ENCODE results near the gene TAF11L3.
"Not testable (repeated sequence)": the region's sequence is repeated elsewhere in the genome, so short reads cannot be mapped to it uniquely, and the experiment has no call there.

TAF11L3 gene

DNA sequence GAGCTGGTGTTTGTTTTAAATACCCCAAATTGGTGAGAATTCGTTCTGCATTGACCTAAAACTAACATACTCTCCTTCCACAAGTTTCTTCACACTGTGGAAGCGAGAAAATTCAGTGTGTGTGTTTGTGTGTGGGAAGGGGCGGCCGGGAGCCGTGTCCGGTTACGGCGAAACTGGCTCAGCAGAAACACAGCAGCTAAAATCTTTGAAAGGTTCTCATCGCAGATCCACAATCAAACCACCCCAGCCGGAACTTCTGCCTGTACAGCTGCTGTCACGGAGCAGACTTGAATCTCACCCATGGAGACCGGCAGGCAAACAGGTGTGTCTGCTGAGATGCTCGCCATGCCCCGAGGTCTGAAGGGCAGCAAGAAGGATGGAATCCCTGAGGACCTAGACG is at the start of gene TAF11L3:
Gene TAF11L3, plus strand, starts transcription at position 301 of the 400 bp plus-strand sequence.
- DNase-seq (ENCODE audit: low read depth in 2 of 2): not testable (repeated sequence)

DNA sequence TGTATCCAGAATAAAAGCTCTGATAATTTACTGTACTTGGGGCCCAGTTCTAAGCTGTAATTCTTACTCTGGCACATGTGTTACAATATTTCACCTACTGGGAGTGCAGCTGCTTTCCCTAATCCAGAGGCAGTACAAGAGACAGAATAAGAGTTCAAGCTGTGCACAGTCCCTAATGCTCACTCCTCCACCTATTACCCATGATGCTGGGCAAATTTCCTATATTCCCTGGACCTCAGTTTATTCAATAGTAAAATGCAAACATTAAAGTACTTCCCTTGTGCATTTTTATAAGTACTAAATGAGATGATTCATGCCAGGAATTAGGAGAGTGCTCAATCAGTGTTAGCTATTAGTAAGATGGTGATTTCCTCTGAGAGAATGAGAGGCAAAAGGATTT is 48.1 kb upstream of the TAF11L3 start:
- DNase-seq (ENCODE audit: low read depth in 2 of 2): no peak

DNA sequence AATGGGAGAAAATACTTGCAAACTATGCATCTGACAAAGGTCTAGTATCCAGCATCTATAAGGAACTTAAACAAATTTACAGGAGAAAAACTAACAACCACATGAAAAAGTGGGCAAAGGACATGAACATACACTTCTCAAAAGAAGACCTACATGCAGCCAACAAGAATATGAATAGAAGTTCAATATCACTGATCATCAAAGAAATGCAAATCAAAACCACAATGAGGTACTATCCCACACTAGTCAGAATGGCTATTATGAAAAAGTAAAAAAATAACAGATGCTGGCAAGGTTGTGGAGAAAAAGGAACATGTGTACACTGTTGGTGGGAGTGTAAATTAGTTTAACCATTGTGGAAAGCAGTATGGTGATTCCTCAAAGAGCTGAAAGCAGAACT is 43.1 kb upstream of the TAF11L3 start:
- DNase-seq (ENCODE audit: low read depth in 2 of 2): not testable (repeated sequence)

DNA sequence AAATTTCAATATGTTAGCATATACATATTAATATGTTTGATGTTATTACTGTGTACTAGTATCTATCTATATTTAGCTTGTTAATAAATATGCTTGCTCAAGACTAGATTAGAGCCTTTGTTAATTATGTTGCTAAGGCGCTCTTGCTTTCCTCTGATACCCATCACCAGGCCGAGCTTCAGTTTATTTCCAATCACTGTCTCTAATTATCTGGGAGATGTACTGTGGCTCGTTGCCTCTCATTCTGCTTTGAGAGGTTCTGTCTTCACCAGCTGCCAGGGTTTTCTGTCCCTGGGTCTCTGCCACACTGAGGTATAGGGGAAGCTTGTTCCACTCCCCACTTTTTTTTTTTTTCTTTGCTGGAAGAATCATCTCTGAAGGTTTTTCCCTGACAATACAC is 41.1 kb upstream of the TAF11L3 start:
- no peak for DNase-seq (ENCODE audit: low read depth in 2 of 2)

DNA sequence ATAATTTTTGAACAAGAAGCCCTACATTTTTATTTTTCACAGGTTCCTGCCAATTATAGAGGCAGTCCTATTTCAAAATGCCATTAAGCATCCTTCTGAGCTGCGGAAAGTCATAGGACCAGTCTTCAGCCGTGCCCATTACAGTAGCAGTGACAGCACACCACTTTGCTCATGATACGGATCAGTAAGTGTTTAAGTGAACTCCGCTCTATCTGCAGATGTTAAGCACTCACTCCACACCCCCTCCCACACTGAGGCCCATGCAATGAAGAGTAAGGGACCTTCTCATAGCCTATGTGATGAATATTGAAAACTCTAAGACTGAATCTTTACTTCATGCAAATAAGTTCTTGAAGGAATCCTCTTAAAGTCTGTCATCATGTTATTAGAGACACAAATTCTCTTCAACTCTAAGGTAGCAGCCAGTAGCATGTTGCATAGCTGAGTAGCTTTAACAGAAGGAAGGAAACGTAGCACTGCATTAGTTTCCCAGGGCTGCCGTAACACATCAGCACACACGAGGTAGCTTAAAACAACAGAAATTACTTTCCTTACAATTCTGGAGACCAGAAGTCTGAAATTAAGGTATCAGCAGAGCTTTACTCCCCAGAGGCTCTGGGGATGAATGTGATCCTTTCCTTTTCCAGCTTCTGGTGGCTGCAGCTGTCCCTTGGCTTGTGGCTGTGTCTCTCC is 40.4 kb upstream of the TAF11L3 start:
- no peak for DNase-seq (ENCODE audit: low read depth in 2 of 2)

DNA sequence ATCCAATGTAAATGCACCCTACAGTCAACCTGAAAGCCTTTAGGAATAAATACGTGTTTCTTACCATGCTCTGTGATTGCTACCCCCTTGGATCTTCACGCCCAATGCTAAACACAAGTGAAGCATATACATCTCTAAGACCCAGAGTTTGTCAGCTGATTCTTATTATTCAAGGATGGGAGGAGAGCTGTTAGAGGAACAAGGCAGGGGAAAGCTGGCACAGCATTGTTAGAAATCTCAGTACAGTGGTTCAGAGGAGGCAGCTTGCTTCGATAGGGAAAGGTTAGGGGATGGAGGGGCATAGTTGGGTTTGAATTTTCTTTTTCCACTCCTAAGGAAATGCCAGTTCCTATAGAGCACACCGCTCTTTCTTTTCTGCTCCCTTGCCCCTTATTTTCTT is 36.8 kb upstream of the TAF11L3 start:
- DNase-seq (ENCODE audit: low read depth in 2 of 2): no peak

DNA sequence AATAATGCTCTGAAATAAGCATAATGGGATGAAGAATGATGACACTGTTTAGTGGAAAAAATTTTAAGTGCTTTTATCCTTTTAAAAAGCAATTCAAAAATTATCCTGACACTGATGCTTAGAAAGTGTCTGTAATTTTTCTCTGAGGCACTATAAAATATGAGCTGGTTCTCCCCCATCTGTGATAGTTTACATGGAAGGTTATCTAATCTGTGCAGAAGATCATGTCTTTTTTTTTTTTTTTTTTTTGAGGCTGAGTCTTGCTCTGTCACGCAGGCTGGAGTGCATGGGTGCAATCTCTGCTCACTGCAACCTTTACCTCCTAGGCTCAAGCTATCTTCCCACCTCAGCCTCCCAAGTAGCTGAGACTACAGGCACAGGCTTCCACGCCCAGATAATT is 35.4 kb upstream of the TAF11L3 start:
- DNase-seq (ENCODE audit: low read depth in 2 of 2): no peak

DNA sequence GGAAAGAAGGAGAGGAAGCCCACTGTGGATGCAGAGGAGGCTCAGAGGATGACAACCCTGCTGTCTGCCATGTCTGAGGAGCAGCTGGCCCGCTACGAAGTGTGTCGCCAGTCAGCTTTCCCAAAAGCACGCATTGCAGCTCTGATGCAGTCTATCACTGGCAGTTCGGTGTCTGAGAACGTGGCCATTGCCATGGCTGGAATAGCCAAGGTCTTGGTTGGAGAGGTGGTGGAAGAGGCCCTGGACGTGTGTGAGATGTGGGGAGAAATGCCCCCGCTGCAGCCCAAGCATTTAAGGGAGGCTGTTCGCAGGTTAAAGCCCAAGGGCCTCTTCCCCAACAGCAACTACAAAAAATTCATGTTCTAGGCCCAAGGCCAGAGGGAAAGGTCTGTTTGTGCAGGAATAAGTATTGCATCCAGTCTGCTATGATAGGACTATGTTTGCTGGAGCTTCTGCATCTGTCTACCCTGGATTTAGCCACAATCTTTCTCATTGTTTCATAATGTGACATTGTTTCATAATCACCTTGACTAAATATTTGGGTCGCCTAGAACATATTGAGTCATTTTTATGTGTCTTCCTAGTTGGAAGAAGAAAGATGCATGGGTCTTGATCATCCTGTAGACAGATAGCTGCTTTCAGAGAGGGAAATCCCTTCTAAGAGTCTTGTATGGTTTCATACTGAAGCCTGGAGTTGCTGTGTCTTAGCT is 31.5 kb upstream of the TAF11L3 start:
- DNase-seq (ENCODE audit: low read depth in 2 of 2): not testable (repeated sequence)

DNA sequence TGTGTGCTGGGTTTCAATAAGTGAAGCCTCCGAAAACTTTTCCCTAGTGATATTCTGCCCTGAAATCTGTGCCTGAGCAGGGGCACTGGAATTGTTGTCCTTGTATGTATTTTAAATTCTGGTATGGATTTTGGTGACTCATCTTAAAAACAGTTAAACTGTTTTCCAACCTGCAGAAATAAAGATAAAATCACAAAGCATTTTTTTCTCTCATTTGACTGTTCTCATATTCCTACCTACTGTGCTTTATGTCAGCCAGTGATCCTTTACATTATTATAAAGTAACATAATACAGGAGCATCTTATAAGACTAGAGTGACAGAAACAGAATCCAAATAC is 31.0 kb upstream of the TAF11L3 start:
- DNase-seq (ENCODE audit: low read depth in 2 of 2): no peak

DNA sequence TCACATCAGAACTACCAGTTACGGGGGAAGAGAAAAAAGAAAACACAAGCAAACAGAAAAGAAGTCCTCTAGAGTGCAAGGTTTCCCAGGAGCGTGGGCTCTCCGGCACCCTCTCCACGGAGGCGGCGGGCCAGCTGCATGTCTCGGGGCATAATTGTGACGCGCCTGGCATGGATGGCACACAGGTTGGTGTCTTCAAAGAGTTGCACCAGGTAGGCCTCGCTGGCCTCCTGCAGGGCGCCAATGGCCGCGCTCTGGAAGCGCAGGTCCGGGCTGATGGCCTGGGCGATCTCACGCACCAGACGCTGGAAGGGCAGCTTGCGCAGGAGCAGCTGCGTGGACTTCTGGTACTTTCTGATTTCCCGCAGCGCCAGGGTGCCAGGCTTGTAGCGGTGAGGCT is 26.9 kb upstream of the TAF11L3 start:
- not testable (repeated sequence) for DNase-seq (ENCODE audit: low read depth in 2 of 2)

DNA sequence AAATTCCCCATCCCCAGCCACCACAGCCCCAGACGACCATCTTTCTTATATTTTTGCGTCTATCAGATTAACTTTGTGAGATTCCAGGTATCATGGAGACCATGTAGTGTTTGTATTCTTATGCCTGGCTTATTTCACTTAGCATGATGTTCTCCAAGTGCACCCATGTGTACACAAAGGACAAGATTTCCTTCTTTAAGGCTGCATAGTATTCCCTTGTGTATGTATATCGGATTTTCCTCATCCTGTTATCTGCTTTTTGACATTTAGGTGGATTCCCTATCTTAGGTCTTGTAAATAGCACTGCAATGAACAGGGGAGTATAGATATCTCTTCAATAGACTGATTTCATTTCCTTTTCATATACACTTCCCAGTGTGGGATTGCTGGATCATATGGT is 25.4 kb upstream of the TAF11L3 start:
- no peak for DNase-seq (ENCODE audit: low read depth in 2 of 2)

DNA sequence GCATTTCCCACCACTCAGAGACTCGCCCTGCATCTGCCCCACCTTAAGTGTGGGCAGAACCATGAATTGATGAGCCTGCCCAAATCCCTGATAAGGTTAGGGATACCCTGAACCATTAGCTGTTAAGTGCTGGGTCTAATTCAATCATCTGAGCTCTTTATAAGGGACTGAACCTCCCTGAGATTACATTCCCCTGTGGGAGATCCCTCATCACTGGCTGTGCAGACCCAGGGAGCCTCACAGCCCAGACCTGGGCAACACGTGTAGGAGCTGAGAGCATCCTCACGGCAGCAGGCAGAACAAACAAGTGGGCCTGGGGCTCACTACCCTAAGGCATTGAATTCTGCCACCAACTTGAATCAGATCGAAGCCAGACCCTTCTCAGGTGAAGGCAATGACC is 20.7 kb upstream of the TAF11L3 start:
- DNase-seq (ENCODE audit: low read depth in 2 of 2): no peak

DNA sequence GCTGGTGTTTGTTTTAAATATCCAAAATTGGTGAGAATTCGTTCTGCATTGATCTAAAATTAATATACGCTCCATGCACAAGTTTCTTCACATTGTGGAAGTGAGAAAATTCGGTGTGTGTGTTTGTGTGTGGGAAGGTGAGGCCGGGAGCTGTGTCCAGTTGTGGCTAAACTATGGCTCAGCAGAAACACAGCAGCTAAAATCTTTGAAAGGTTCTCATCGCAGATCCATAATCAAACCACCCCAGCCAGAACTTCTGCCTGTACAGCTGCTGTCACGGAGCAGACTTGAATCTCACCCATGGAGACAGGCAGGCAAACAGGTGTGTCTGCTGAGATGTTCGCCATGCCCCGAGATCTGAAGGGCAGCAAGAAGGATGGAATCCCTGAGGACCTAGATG is 20.2 kb upstream of the TAF11L3 start, which contains the start of gene TAF11L2:
Gene TAF11L2, plus strand, starts transcription at position 301 of the 400 bp plus-strand sequence.
- DNase-seq (ENCODE audit: low read depth in 2 of 2): not testable (repeated sequence)

DNA sequence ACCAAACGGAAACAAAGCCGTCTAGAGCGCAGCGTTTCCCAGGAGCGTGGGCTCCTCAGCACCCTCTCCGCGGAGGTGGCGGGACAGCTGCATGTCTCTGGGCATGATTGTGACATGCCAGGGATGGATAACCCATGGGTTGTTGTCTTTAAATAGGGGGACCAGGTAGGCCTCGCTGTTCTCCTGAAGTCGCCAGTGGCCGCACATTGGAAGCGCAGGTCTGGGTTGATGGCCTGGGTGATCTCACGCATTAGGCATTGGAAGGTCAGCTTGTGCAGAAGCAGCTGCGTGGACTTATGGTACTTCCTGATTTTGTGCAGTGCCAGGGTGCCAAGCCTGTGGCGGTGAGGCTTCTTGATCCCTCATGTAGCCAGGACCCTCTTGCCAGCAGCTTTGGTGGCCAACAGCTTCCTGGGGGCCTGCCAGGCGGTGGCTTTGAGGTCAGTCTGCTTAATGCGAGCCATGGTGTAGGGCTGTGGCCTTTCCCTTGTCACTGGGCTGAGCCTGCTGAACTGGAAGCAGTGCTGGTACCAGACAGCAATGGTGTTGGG is 6.3 kb upstream of the TAF11L3 start:
- no peak for DNase-seq (ENCODE audit: low read depth in 2 of 2)

DNA sequence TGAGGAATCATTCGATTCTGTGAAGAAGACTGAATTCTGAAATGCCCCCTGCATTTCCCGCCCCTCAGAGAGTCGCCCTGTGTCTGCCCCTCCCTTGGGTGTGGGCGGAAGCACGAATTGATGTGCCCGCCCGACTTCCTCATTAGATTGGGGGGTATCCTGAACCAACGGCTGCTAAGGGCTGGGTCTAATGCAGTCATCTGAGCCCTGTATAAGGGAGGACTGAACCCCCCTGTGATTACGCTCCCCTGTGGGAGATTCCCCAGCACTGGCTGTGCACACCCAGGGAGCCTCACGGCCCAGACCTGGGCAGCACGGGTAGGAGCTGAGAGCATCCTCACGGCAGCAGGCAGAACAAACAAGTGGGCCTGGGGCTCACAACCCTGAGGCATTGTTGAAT is 641 bp upstream of the TAF11L3 start:
- DNase-seq (ENCODE audit: low read depth in 2 of 2): not testable (repeated sequence)

DNA sequence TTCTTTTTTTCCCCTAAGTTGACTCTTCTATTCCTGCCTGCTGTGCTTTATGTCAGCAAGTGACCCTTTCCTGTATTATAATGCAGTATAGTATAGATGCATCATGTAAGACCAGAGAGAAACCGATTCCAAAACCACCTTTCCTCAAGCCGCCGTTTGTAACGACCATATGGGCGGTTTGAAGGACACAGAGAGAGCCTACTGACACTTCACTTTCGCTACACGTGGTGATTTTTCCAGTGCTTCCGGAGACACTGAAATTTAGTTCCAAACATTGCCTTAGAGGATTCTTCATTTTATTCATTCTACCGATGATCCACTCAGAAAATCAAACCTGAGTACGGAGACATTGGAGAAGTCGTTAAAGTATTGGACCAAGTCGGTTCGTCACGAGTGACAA is 1.3 kb downstream of the TAF11L3 start:
- not testable (repeated sequence) for DNase-seq (ENCODE audit: low read depth in 2 of 2)

DNA sequence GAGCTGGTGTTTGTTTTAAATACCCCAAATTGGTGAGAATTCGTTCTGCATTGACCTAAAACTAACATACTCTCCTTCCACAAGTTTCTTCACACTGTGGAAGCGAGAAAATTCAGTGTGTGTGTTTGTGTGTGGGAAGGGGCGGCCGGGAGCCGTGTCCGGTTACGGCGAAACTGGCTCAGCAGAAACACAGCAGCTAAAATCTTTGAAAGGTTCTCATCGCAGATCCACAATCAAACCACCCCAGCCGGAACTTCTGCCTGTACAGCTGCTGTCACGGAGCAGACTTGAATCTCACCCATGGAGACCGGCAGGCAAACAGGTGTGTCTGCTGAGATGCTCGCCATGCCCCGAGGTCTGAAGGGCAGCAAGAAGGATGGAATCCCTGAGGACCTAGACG is 3.3 kb downstream of the TAF11L3 start, which contains the start of gene TAF11L4:
Gene TAF11L4, plus strand, starts transcription at position 301 of the 400 bp plus-strand sequence.
- not testable (repeated sequence) for DNase-seq (ENCODE audit: low read depth in 2 of 2)

DNA sequence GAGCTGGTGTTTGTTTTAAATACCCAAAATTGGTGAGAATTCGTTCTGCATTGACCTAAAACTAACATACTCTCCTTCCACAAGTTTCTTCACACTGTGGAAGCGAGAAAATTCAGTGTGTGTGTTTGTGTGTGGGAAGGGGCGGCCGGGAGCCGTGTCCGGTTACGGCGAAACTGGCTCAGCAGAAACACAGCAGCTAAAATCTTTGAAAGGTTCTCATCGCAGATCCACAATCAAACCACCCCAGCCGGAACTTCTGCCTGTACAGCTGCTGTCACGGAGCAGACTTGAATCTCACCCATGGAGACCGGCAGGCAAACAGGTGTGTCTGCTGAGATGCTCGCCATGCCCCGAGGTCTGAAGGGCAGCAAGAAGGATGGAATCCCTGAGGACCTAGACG is 6.8 kb downstream of the TAF11L3 start, which contains the start of gene TAF11L5:
Gene TAF11L5, plus strand, starts transcription at position 301 of the 400 bp plus-strand sequence.
- DNase-seq (ENCODE audit: low read depth in 2 of 2): not testable (repeated sequence)

DNA sequence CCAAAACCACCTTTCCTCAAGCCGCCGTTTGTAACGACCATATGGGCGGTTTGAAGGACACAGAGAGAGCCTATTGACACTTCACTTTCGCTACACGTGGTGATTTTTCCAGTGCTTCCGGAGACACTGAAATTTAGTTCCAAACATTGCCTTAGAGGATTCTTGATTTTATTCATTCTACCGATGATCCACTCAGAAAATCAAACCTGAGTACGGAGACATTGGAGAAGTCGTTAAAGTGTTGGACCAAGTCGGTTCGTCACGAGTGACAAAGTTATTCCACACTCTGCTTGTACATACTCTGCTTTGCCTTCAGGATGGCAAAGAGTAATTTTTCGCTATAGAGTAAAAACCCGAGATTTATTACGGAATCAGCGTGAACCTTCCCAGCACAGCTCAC is 8.3 kb downstream of the TAF11L3 start:
- not testable (repeated sequence) for DNase-seq (ENCODE audit: low read depth in 2 of 2)

DNA sequence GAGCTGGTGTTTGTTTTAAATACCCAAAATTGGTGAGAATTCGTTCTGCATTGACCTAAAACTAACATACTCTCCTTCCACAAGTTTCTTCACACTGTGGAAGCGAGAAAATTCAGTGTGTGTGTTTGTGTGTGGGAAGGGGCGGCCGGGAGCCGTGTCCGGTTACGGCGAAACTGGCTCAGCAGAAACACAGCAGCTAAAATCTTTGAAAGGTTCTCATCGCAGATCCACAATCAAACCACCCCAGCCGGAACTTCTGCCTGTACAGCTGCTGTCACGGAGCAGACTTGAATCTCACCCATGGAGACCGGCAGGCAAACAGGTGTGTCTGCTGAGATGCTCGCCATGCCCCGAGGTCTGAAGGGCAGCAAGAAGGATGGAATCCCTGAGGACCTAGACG is 10.2 kb downstream of the TAF11L3 start, which contains the start of gene TAF11L6:
Gene TAF11L6, plus strand, starts transcription at position 301 of the 400 bp plus-strand sequence.
- not testable (repeated sequence) for DNase-seq (ENCODE audit: low read depth in 2 of 2)
